HG03025 (cell line): ENCODE measurements around the gene CHRNA5.

Source experiments
- ATAC-seq: cut with Tn5 transposase; IDR thresholded peaks from one replicate; pipeline ENCODE4 v1.9.1; 2021; ENCODE audit warnings: mild to moderate bottlenecking, moderate library complexity; ENCODE audit not compliant: unreplicated experiment, low FRiP score

Gene CHRNA5

DNA sequence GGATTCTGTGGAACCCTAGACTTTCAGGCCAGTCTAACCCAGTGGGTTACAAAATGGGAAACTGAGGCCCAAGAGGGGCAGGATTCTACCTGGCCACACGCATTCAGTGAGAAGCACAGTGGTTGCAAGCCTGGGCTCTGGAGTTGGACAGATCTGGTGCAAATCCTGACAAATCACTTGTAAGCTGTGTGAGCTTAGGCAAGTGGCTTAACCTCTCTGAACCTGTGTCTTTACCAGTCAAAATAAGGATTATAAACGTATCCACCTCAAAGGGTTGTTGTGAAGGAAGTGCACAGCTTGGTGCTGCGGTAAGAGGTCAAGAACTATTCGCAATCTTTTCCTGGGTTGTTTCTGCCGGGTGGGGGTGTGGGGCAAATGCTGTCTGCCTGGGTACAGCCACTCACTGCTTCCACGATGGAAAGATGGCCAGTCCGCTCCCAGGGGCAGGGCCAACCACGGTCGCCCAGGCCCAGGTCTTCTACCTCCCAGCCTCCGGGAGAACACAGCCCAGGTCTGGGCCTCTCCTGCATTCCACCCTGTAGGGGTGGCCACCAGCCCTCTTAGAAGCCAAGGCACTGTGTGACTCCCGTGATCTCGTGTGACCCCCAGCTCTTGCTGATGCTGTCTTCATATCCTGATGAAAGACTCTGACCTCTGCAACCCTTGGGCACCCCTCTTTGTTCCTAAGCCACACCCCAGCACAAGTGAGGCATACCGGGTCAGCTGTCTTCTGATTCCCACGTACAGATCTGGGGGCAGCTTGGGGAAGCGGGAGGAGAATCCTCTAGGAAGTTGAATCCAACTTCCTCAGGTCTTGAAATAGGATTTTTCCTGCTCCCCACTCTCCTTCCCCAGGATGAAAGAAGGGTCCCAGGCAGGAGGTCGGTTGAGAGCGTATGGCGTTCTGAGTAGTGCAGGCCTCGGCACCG, 54.0 kb downstream of the CHRNA5 start:
- no peak for ATAC-seq

DNA sequence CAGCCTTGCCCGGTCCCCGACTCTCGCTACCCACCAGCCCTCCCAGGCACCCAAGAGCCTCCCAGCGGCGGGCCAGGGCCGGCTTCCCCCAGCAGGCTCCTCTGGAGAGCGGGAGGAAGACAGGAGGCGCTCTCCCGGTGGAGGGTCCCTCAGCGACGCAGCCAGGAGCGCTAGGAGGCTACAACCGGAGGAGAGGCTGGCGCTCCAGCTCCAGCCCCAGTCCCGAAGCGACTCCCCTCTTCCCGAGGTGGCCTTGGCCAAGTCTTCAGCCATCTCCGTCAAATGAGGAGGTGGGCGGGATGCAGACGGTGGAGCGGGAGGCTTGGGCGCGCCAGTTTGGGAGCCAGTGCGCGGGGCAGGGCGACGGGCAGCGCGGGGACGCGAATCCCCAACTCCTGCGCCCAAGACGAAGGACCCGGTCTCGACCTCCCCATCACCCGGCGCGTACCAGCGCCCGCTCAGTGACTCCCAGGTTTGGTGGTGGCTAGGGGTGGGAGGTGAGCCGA, 54.8 kb downstream of the CHRNA5 start:
- ATAC-seq: no peak

DNA sequence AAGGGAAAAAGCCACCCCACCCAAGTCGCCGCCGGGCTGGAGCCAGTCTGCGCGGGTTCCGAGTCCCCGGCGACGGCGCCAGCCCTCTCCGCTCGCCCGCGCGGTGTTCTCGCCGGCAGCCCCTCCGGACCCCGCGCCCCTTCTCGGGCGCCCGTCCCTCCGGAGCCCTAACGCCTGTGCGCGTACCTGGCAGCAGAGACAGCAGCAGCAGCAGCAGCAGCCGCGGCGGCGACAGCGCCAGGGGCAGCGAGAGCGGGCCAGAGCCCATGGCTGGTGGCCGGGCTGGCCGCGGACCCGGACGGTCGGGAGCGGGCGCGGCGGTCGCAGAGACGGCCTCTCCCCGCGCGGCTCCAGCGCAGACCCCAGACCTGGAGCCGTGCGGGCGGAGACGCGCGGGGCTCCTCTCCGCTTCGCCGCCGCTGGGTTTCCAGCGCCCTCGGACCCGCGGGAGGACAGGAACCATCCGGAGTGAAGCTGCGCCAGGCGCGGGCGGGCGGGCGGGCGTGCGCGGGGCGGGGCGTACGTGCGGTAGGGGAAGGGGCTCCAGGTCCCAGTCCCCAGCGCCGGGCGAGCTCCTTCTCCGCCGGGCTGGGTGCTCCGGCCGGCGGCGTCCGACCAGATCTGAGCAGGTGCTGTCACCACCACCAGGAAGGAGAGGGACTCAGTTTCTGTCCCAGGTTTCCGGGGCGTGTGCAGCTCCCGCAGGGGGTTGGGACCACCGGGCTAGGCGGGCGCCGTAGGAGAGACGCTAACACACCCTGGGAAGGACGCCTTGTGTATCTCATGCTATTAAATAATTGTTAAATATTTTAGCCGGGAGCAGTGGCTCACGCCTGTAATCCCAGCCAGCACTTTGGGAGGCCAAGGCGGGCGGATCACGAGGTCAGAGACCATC, 55.5 kb downstream of the CHRNA5 start, which contains the start of gene CHRNA3:
CHRNA3 (minus strand) TSS at position 470 of the 895 bp plus-strand sequence; CDS start at position 268, 202 bp downstream.
- ATAC-seq: no peak

DNA sequence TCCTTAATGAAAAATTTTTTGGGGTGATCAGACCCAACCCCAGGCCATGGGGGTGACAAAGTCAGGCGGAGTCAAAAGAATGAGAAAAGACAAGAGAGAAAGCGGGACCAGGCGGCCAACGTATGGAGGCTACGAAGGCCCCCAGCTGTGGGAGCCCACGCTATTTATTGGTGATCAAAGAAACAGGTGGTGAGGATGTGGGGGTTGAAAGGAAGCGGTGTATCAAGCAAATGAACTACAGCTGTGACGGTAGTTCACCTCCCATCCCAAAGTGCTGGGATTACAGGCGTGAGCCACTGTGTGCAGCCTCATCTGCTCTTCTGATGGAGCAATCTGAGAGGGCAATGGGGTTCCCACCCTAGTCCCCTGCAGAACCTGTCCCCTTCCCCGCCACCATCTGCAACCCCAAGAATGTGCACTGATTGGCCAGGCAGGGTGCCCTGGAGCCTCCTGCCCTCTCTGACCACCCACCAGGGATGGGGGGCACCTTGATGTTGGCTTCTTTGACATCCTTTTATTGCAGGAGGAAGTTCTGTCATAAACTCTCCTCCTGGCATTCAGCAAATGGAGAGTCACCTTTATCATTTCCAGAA, 56.6 kb downstream of the CHRNA5 start:
- no peak for ATAC-seq

DNA sequence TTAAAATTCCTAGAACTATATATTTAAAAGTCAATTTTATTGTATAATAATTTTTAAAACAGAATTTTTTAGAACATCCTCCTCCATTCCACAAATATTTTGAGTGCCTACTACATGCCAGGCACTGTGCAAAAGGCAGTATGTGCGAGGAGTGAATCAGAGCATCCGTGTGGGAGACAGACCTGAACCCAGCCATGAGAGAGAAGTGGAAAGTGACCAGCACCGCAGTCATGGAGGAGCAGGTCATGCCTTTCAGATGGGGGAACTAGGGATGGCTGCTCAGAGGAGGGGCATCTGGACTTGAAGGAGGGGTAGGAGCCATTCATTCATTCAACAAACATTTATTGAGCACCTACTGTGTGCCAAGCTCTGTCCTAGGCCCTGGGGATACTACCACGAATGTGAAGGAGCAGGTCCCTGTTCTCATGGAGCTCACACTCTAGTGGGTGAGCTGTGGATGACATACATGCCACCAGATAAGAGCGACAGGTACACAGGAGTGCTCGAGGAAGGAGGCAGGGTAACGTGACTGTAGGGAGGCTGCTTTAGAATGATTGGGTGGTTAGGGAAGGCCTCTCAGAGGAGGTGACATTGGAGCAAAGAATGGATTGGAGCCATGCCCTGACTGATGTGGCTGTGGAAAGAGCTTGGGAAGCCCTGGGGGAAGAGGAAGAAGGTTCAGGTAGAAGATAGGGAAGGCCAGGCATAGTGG, 58.6 kb downstream of the CHRNA5 start:
- no peak for ATAC-seq

DNA sequence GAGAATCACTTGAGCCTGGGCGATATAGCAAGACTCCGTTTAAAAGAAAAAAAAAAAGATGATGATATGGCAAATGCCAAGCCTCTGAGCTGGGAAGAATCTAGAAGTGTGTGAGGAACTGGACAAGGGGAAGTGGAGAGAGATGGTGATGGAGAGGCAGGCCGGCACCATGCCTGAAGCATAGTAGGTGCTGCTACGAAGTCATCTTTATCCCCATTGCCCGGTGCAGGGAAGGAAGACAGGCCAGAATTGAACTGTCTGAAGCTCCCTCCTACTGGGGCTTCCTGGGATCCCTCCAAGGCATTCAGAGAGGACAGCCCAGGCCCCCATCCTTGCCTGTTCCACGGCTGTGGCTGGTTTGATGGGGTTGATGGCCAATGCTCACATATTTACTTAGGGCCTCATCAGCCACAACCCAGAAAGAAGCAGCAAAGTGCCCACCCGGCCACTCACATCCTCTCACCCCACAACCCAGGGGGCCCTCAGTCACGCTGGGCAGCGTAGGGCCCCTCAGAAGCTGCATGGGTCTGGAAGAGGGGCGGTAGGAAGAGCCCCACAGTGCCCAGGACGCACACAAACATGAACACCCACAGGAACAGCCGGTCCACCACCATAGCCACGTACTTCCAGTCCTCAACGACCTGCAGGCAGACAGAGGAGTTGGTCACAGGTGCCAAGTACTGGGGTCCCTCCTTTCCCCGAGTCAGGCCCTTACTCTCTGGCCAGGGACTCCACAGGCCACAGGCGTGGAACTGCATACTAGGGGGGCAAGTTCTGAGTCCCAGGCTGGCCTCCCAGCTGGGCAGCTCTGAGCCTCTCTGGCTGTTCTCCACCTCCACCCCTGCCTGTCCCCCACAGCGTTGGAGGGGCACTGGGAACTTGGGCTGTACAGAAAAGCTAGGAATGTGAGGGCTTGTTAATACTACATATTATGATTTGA, 59.6 kb downstream of the CHRNA5 start:
- no peak for ATAC-seq

DNA sequence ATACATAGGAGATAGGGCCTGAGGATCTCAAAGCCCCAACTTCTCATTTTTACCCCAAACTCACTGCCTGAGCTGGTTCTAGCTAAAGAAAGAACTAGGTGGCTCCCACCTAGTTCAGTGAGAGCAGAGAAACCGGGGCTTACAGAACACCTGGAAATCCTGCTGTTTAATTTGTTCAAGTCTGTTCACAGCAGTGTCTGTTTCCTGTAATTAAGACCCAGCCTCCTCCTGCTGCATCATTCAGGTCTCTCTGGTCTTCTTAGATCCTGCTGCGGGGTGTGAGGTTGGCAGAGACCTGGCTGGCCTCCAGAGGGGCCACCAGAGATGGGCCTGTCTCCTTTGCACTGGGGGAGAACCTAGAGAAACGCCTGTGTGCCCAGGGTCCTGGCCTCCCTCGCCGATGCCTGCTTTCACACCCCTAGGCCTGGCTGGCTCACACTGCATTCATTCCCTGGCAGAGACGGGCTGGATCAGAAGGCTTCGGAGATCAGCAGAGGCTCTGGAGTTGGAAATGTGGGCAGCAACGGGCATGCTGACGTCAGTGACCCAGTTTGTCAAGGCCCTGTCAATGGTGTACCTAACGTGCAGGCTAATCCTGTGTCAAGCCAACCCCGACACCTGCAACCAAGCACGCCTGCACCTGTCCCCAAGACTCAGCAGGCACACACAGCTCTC, 60.4 kb downstream of the CHRNA5 start:
- ATAC-seq: no peak

DNA sequence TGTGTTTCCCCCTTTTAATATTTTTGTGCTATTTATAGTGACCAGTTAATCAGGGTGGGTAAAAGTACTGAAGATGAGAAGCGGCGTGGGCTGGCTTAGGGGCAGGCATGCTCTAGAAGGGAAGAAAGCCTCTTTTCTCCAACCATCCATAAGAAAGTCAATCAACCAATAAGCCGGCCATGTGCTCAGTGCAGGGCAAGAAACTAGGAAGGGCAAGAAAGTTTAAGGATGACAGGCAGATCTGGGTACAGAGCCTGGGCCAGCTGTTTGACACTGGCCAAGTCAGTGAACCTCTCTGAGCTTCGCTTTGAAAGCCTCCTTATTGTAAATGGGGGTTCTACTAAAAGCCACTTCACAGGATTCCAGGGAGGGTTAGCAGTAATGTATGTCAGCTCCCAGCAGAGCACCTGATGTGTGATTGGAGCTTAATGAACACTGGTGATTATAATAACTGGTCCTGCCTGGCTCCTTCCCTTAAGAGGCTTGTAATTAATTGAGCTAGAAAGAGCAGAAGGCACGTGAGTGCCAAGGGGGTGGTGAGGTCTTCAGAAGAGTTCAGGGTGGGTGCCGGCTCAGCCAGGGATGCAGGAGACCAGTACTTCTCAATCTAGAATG, 61.2 kb downstream of the CHRNA5 start:
- ATAC-seq: no peak

DNA sequence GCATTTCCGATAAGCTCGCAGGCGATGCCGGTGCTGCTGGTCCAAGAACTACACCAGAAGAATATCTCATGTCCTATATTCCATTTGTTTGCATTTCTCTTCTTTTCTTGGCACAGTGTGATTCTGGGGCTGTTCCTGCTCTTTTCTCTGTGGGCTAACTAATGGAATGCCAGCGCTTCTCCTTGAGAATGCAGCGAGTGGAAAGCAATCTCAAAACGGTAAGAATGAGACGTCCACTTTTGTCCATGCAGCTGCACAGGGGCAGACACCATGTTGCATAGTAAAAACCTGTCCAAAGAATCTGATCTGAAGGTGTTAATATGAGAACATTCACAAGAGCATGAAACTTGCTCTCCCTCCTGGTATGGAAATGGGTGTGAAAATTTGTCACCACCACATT, 62.0 kb downstream of the CHRNA5 start:
- ATAC-seq: no peak

DNA sequence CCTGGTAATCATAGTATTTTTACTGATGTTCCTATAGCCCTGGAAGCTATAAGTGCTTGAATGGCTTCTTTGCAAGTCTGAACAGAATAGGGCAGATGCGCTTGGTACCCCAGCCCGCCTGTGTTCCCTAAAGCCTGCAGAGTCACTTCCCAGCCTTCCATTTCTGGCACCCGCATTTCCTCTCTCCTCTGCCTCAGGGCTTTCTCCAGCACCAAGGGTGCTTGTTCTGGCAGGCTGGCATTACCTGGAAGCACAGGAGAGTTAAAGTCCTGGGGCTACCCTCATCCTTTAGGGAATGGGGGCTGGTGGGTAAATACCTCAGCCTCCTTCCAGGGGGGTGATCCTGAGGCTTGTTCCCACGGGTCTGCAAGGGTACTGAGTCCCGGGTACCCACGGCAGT, 62.9 kb downstream of the CHRNA5 start:
- ATAC-seq: no peak

DNA sequence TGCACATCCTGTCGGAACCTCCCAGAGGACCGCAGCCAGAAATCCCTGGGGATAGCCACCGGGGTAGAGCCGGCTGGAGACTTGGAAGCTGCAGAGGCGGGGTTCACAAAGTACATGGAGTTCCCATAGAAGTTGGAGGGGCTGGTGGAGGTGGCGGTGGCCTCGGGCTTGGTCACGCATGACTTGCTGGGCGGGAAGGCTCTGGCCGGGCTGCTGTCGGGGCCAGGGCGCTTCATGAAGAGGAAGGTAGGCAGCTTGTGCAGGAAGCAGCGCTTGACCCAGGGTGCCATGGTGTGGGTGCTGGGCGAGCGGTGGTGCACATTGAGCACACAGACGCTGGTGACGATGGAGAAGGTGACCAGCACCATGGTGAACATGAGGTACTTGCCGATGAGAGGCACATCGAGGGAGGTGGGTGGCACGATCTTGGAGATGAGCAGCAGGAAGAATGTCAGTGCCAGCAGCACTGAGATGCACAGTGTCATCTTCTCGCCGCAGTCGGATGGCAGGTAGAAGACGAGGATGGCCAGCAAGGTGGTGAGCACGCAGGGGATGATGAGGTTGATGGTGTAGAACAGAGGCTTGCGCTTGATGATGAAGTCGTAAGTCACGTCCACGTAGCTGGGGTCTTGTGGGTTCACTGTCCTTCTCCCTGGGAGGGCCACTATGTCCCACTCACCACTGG, 63.9 kb downstream of the CHRNA5 start:
- ATAC-seq: no peak

DNA sequence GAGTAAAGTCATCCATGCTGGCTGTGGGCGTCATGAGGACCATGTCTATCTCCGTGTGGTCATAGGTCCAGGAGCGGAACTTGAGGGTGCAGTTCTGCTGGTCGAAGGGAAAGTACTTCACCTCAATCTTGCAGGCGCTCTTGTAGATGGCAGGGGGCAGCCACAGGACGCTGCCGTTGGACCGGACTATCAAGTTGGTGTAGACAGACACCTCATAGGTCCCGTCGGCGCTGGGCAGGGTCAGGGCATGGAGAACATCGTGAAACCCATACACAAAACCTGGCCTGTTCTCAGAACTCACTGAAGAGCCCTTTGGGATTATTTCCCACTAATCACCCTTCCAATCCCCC, 64.4 kb downstream of the CHRNA5 start:
- ATAC-seq: no peak

DNA sequence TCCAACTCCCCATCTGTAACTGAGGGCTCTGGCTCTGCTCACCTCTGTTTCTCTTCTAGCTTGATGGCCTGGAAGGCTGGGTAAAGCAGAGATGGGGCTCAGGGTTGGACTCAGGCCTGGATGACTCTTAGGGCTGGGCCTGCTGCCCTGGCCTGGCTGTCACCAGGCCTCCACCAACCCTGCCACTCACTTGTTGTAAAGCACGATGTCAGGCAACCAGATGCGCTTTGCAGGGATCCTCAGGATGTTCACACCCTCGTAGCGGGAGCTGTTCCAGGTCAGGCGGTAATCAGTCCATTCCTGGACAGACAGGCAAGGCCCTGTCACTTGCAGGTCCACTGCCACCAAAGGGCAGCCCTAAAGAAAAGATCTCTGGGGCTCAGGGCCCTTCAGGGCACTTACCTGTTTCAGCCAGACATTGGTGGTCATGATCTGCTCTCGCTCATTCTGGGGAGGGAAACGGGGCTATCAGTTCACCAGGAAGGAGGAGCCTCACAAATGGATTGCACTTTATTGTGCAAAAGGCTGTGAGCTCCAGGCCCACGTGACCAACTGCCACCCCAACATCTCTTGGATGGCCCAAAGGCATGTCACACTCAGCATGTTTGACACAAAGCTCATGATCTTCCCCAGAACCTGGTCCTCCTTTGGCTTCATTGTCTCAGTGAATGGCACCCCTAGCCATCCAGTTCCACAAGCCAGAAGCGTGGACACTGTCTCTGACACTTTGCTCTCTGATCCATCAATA, 65.7 kb downstream of the CHRNA5 start:
- ATAC-seq: no peak

DNA sequence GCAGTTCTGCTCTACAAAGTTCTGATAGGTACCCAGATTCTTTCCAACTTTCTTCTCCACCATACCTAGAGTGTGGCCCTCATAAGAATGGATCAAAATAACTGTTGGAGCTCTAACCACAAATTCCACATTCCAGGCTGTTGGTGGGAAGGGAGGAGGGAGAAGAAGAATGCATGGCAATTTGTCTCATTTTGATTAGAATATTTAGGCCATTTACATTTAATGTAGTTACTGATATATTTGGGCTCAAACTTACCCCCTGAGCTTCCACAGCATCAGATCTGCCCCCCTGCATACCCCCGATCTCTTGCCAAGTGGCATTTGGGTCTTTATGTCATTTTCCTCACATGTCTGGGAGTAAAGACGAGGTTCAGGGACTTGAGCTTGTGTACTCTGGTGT, 68.0 kb downstream of the CHRNA5 start:
- ATAC-seq: no peak

DNA sequence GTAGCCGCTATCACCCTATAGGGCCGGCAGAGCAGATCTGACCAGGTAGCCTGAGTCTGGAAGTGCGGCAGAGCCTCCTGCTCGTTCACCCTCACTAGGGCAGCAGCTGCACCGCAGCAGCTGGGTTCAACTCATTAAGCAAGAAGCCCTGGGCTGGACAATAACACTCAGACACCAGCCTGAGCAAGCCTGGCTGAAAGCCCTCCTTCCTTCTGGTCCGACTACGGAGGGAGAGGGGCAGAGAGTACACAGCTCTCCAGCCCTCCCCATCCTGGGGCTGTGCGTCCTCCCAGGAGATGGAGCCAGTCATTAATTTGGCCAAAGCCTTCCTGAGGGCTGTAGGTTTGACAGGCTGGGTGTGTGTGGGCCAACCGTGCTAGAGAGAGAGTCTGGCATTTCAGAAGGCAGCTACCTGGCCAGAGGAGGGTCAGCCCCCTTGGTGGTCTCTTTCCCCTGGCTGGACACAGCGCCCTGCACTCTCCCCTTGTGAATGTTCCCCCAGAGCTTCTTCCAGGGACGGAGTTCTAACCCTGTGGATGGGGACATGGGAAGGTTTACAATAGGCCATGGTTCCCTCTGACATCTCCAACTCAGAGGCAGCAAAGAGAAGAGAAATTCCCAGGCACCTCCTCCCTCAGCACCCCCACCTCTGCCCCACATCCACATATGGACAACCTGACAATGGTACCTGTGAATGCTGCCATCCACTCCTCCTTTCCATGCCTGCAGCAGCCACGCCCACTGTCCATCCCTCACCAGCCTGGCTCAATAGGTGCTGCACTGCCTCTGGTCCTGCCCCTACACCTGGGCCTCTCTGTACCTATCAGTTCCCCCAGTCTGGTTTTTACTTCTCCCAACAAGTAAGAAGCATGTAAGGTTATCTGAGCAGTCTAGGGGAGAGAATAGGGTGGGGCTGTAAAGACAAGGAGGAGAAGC, 69.2 kb downstream of the CHRNA5 start:
- no peak for ATAC-seq

DNA sequence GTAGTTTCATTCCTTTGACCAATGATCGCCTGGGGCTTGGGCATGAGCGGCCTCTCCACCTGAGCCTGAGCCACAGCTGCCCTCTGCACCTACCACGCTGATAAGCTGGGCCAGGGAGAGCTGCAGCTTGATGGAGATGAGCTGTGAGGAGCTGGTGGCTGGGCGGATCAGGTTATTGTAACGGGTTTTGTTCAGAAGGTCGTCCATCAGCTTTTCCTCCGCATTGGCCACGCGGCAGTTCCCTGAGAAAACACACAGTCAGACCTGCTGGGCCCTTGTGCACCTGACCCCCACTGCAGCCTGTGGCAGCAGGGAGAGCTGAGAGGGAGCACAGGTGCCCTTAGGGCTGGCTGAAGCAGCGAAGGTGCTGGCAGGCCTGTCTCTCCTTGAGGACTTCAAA, 70.0 kb downstream of the CHRNA5 start:
- ATAC-seq: no peak
